Measurements from ENCODE around the gene NR3C2. TPM values are rescaled to one million over a fixed set of nuclear protein-coding genes. Genes with fewer than 3 reads are reported as not detected.

Gene NR3C2
- total RNA-seq = 1 to 10 TPM; 1.3 to 2.1 TPM

GRCh38 chr4:148441986-148442831 lies at the start of gene NR3C2:
Gene NR3C2 (minus strand): TSS chr4:148442414.

Measured in melanocyte of skin (primary cell).